ENCODE data around the gene CDX1.

DNA sequence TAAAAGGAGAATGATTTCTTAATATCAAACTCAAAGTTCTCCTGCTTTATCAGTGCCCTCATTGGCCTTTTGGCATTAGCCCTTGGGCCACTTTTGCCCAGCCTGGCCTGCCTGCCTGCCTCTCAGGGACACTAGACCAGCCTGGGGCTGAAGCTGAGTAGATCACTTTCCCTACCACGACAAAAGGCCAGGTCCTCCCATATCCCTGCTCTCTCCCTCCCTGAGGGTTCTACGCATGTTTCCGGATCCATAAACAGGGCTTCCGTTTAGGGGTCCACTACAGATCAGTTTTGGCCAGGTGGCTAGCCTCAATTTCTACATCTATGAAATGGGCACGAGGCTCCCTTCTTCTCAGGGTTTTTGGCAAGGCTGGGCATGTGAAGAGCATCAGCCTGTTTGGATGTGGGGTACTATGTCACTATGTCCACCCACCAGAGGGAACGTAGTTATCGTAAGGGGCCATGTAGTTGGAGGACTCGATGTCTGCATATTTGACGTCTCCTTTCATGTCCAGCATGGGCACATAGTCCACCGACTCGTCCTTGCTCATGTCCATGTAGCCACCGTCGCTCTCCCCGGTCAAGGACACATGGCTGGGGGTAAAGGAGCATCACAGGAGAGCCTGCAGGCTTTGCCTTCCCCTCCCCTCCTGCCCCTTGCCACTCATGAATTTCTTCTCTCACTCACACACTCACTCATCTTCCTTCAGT, 45.0 kb upstream of the CDX1 start:
- TF ChIP-seq, protein P1, sequence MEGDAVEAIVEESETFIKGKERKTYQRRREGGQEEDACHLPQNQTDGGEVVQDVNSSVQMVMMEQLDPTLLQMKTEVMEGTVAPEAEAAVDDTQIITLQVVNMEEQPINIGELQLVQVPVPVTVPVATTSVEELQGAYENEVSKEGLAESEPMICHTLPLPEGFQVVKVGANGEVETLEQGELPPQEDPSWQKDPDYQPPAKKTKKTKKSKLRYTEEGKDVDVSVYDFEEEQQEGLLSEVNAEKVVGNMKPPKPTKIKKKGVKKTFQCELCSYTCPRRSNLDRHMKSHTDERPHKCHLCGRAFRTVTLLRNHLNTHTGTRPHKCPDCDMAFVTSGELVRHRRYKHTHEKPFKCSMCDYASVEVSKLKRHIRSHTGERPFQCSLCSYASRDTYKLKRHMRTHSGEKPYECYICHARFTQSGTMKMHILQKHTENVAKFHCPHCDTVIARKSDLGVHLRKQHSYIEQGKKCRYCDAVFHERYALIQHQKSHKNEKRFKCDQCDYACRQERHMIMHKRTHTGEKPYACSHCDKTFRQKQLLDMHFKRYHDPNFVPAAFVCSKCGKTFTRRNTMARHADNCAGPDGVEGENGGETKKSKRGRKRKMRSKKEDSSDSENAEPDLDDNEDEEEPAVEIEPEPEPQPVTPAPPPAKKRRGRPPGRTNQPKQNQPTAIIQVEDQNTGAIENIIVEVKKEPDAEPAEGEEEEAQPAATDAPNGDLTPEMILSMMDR (conservative IDR thresholded peaks at IDR 0.05; ENCODE audit: low read depth, low read length): no peak
- TF ChIP-seq EZH2phosphoT487 (IDR thresholded peaks at IDR 0.05; ENCODE audit: borderline replicate concordance, low read length): no peak
